GM13976 (cell line): ENCODE results near the gene TMPRSS2.
"Not testable (repeated sequence)": the region's sequence is repeated elsewhere in the genome, so short reads cannot be mapped to it uniquely, and the experiment has no call there.

Experiments
- DNase-seq: peaks from one replicate; pipeline ENCODE4 v3.0.0; 2012; ENCODE audit warnings: low spot score
- CTCF ChIP-seq: IDR thresholded peaks from 2 replicates; pipeline ENCODE4 v1.5.1; 2012; ENCODE audit warnings: borderline replicate concordance, mild to moderate bottlenecking; ENCODE audit not compliant: insufficient read depth; ENCODE audit errors: extremely low read depth, missing control alignments, control extremely low read depth
- in situ Hi-C: fragments of 300-500 bp; cut with MboI; formaldehyde crosslinking; loops from one replicate; pipeline ENCODE4 v1.12.0; 2022; ENCODE audit warnings: low sequenced_read_pairs, mixed read lengths, inconsistent platforms; ENCODE audit not compliant: unreplicated experiment

The TMPRSS2 gene

GRCh38 chr21:41428311-41428710 is 79.6 kb downstream of the TMPRSS2 start:
- no peak for TF ChIP-seq CTCF
- no peak for DNase-seq
- in situ Hi-C loops: no loop called here

- DNase-seq: no peak
- in situ Hi-C loops: no loop called here
- no peak for TF ChIP-seq CTCF
These were observed 80.4 kb downstream of the TMPRSS2 start for GRCh38 chr21:41427556-41427955.

GRCh38 chr21:41426676-41427404 is 81.1 kb downstream of the TMPRSS2 start:
- peak; percentile 50 for DNase-seq
- in situ Hi-C loops: no loop called here
- TF ChIP-seq CTCF: no peak

- in situ Hi-C loops: no loop called here
- no peak for TF ChIP-seq CTCF
- peak; percentile 92 for DNase-seq
These were observed 81.8 kb downstream of the TMPRSS2 start, which contains the start of gene MX1 for GRCh38 chr21:41425954-41426675. MX1 (plus strand) TSS chr21:41426239; CDS start chr21:41432071, 5,832 bp downstream.

GRCh38 chr21:41425588-41425953 is 82.4 kb downstream of the TMPRSS2 start:
- in situ Hi-C loops: no loop called here
- no peak for DNase-seq
- no peak for TF ChIP-seq CTCF

- in situ Hi-C loops, DNase-seq: not testable (repeated sequence)
These were observed 84.7 kb downstream of the TMPRSS2 start for GRCh38 chr21:41423305-41423636.

GRCh38 chr21:41422546-41423304 is 85.2 kb downstream of the TMPRSS2 start:
- DNase-seq: no peak
- in situ Hi-C loops: no loop called here
- no peak for TF ChIP-seq CTCF

- in situ Hi-C loops, DNase-seq: not testable (repeated sequence)
These were observed 87.0 kb downstream of the TMPRSS2 start for GRCh38 chr21:41420998-41421397.
